A673 (cell line): ENCODE results near the gene MEI4. TPM values are rescaled to one million over a fixed set of nuclear protein-coding genes. Genes with fewer than 3 reads are reported as not detected.
"Not testable (repeated sequence)": the region's sequence is repeated elsewhere in the genome, so short reads cannot be mapped to it uniquely, and the experiment has no call there.

Experiments
- BruUV-seq: library from RNA; stranded (reverse); fragments of 400-500 nt; replicated peaks from 2 replicates; lab custom pipeline; 2021; lab: Mats Ljungman, UMichigan
- CTCF ChIA-PET: fragments of 300-600 bp; sonication (Branson Sonifier 250); formaldehyde crosslinking; loops from one replicate; lab custom pipeline; 2022; ENCODE audit warnings: antibody characterized with exemption; lab: Charles Lee
- POLR2A ChIA-PET: fragments of 300-600 bp; sonication (Branson Sonifier 250); formaldehyde crosslinking; loops from one replicate; lab custom pipeline; 2022; ENCODE audit warnings: antibody characterized with exemption; ENCODE audit not compliant: low non-redundant PET; lab: Charles Lee
- DNase-seq: peaks from one replicate; pipeline ENCODE4 v3.0.0-alpha.2; 2015; ENCODE audit warnings: low spot score
- H3K27ac ChIP-seq: fragments of 200-600 bp; sonication (generic); 2 replicates; pipeline ENCODE4 v1.5.1; 2016; ENCODE audit warnings: mixed run types, low read depth, mild to moderate bottlenecking, mixed read lengths, antibody characterized with exemption, low read length; ENCODE audit not compliant: poor library complexity, severe bottlenecking
- H3K27me3 ChIP-seq: fragments of 200-600 bp; sonication (generic); replicated peaks from 2 replicates; pipeline ENCODE4 v1.6.1; 2017; ENCODE audit warnings: mixed run types, low read depth, mild to moderate bottlenecking, mixed read lengths, antibody characterized with exemption, low read length; ENCODE audit not compliant: insufficient read depth, poor library complexity
- H3K36me3 ChIP-seq: fragments of 200-600 bp; sonication (generic); 2 replicates; pipeline ENCODE4 v1.6.1; 2016; ENCODE audit warnings: mixed run types, mild to moderate bottlenecking, mixed read lengths, antibody characterized with exemption, low read length; ENCODE audit not compliant: insufficient read depth, poor library complexity, severe bottlenecking
- H3K4me1 ChIP-seq: fragments of 200-600 bp; sonication (generic); 2 replicates; pipeline ENCODE4 v1.6.1; 2017; ENCODE audit warnings: mixed run types, mild to moderate bottlenecking, mixed read lengths, antibody characterized with exemption, low read length; ENCODE audit not compliant: insufficient read depth, poor library complexity, severe bottlenecking
- H3K4me3 ChIP-seq: fragments of 200-600 bp; sonication (generic); 2 replicates; pipeline ENCODE4 v1.5.1; 2016; ENCODE audit warnings: low read depth, mixed run types, mild to moderate bottlenecking, mixed read lengths, low read length; ENCODE audit not compliant: poor library complexity, severe bottlenecking
- H3K9me3 ChIP-seq: fragments of 200-600 bp; sonication (generic); 2 replicates; pipeline ENCODE4 v1.6.1; 2016; ENCODE audit warnings: mixed run types, low read depth, mild to moderate bottlenecking, mixed read lengths, antibody characterized with exemption, low read length; ENCODE audit not compliant: poor library complexity, severe bottlenecking
- EZH2 ChIP-seq: fragments of 200-600 bp; sonication (generic); IDR thresholded peaks from 2 replicates; pipeline ENCODE4 v1.6.1; 2017; ENCODE audit warnings: borderline replicate concordance, low read depth, mild to moderate bottlenecking, mixed read lengths, antibody characterized with exemption, low read length; ENCODE audit not compliant: poor library complexity, severe bottlenecking
- intact Hi-C: fragments of 100-400 bp; cut with micrococcal nuclease; formaldehyde crosslinking; loops from one replicate; pipeline ENCODE4 v1.10.0; 2022; ENCODE audit not compliant: unreplicated experiment
- total RNA-seq: library from RNA; stranded (reverse); gene quantifications from 2 replicates; pipeline ENCODE4 v1.2.3, GENCODE V29; 2021
- TF ChIP-seq, protein P1 (sequence below): fragments of 300-800, 200-600 bp; sonication (generic); conservative IDR thresholded peaks from 2 replicates; pipeline ENCODE4 v1.5.1; 2017; ENCODE audit warnings: low read depth, mild to moderate bottlenecking, antibody characterized with exemption, low read length, moderate library complexity, mixed read lengths

Gene MEI4
- total RNA-seq, 1 experiment from 2014 or later, result not detected

DNA sequence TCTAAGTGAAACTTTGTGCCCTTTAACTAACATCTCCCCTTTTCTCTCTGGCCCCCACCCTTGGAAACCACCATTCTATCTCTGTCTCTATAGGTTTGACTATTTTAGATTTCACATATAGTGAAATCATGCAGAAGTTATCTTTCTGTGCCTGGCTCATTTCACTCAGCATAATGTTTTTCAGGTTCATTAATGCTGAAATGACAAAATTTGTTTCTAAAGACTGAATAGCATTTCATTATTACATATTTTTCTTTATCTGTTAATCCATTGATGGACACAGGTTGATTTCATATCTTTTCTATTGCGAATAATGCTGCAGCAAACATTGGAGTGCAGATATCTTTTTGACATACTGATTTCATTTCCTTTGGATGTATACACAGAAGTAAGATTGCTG lies 30.7 kb downstream of the MEI4 start:
- Histone ChIP-seq H3K4me3 (no peak overlapping the region), H3K4me1 (no peaks in the 10 kb centered on the region), H3K27ac (no peak overlapping the region), H3K36me3 (no peaks in the 10 kb centered on the region), H3K27me3 (no peaks in the 10 kb centered on the region), H3K9me3 (no peaks in the 10 kb centered on the region)
- DNase-seq, result no peak
- intact Hi-C loops, result no loop called here
- ChIA-PET POLR2A (no interaction called here), CTCF (no interaction called here)
- BruUV-seq, result no TSS peak
- no peak for TF ChIP-seq EZH2
- TF ChIP-seq, protein P1, sequence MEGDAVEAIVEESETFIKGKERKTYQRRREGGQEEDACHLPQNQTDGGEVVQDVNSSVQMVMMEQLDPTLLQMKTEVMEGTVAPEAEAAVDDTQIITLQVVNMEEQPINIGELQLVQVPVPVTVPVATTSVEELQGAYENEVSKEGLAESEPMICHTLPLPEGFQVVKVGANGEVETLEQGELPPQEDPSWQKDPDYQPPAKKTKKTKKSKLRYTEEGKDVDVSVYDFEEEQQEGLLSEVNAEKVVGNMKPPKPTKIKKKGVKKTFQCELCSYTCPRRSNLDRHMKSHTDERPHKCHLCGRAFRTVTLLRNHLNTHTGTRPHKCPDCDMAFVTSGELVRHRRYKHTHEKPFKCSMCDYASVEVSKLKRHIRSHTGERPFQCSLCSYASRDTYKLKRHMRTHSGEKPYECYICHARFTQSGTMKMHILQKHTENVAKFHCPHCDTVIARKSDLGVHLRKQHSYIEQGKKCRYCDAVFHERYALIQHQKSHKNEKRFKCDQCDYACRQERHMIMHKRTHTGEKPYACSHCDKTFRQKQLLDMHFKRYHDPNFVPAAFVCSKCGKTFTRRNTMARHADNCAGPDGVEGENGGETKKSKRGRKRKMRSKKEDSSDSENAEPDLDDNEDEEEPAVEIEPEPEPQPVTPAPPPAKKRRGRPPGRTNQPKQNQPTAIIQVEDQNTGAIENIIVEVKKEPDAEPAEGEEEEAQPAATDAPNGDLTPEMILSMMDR, result no peak

DNA sequence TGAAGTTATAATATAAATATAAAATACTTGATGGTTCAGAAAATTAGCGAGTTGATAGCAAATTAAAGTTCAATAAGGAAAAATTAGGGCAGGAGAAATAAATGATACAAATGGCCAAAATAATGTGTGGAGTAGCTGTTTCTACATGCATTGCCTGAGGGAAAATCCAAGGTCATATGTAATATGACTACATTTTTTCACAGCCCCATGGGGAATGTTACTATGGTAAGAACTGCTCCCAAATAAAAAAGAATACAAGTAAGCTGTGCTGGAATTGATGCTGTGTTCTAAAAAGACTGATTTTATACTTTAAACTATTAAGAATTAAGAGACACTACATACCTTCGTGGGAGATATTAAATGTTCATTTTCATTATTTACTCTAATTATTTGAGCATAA lies 34.1 kb downstream of the MEI4 start:
- H3K4me1 ChIP-seq, result no peaks in the 10 kb centered on the region
- CTCF ChIA-PET, result no interaction called here
- DNase-seq, result no peak
- H3K27me3 ChIP-seq, result no peaks in the 10 kb centered on the region
- TF ChIP-seq, protein P1, result no peak
- TF ChIP-seq EZH2, result no peak
- H3K4me3 ChIP-seq, result no peak overlapping the region
- POLR2A ChIA-PET, result no interaction called here
- intact Hi-C loops, result no loop called here
- H3K9me3 ChIP-seq, result no peaks in the 10 kb centered on the region
- H3K27ac ChIP-seq, result no peak overlapping the region
- BruUV-seq, result no TSS peak
- H3K36me3 ChIP-seq, result no peaks in the 10 kb centered on the region

DNA sequence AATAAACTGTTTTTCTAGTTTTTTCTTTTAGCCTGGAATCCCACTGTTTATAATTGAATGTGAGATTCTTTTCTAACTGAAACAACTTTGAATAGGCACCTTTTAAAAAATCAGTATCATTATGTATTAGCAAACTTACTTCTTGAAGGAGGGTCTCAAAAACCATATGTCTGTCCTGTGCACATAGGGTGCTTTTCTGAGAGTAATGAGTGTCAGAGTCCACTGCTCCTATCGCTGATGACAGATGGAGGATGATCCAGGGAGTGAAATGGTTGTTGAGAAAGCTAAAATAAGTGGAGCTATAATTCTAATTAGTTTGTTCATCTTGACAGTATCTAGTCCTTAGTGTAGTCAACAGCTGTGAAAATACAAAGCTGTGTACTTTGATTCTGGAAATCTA lies 35.8 kb downstream of the MEI4 start:
- no peaks in the 10 kb centered on the region for H3K27me3 ChIP-seq
- ChIA-PET CTCF (no interaction called here), POLR2A (no interaction called here)
- no peak overlapping the region for H3K27ac ChIP-seq
- H3K4me3 ChIP-seq, result no peak overlapping the region
- intact Hi-C loops, result no loop called here
- no TSS peak for BruUV-seq
- H3K36me3 ChIP-seq, result no peaks in the 10 kb centered on the region
- DNase-seq, result no peak
- H3K4me1 ChIP-seq, result no peaks in the 10 kb centered on the region
- TF ChIP-seq, protein P1, result no peak
- TF ChIP-seq EZH2, result no peak
- H3K9me3 ChIP-seq, result no peaks in the 10 kb centered on the region

DNA sequence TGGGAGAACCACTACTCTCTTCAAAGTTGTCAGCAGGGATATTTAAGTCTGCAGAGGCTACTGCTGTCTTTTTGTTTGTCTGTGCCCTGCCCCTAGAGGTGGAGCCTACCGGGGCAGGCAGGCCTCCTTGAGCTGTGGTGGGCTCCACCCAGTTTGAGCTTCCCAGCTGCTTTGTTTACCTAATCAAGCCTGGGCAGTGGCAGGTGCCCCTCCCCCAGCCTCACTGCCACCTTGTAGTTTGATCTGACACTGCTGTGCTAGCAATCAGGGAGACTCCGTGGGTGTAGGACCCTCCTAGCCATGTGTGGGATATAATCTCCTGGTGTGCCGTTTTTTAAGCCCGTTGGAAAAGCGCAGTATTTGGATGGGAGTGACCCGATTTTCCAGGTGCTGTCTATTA lies 47.3 kb downstream of the MEI4 start:
- CTCF ChIA-PET, intact Hi-C loops, BruUV-seq: not testable (repeated sequence)

More for the DNA sequence above, 47.3 kb downstream of the MEI4 start:
- H3K27ac ChIP-seq, DNase-seq, H3K4me3 ChIP-seq, H3K36me3 ChIP-seq, H3K9me3 ChIP-seq, H3K4me1 ChIP-seq, H3K27me3 ChIP-seq, POLR2A ChIA-PET: not testable (repeated sequence)
